ENCODE results near the gene CRTAC1. TPM values are rescaled to one million over a fixed set of nuclear protein-coding genes. Genes with fewer than 3 reads are reported as not detected.

CRTAC1 gene
- total and polyA plus RNA-seq, 2 experiments from 2014 or later = 0.47 to 1.2 TPM

- TF ChIP-seq ZNF462 (CRISPR knock-in tag; IDR thresholded peaks at IDR 0.05) (no peak), EZH2phosphoT487 (IDR thresholded peaks at IDR 0.05; ENCODE audit: unreplicated experiment) (no peak), ETS1 (IDR thresholded peaks at IDR 0.05) (no peak), EZH2 (IDR thresholded peaks at IDR 0.05; ENCODE audit: low read depth, unreplicated experiment) (no peak), NANOG (IDR thresholded peaks at IDR 0.05; ENCODE audit: borderline replicate concordance) (no peak)
These were observed 147.3 kb downstream of the CRTAC1 start (continued) for GRCh38 chr10:97883092-97883485.

- no peak for TF ChIP-seq EZH2 (IDR thresholded peaks at IDR 0.05; ENCODE audit: low read depth, unreplicated experiment)
- no peaks in the 10 kb centered on the region for H3F3A ChIP-seq (replicated peaks; ENCODE audit: low read depth)
- no peaks in the 10 kb centered on the region for H3K9me3 Mint-ChIP-seq
- no peak overlapping the region for H3K4me3 Mint-ChIP-seq
- H3K27ac ChIP-seq (ENCODE audit: low read depth) = no peak overlapping the region
- H3K9me2 ChIP-seq (ENCODE audit: insufficient read depth) = peaks cover 14% of the 10 kb centered on the region
- no peaks in the 10 kb centered on the region for H3K36me3 Mint-ChIP-seq (ENCODE audit: low read depth)
- peaks cover 22% of the 10 kb centered on the region for H3K27me3 Mint-ChIP-seq (ENCODE audit: insufficient read depth, low read depth, poor library complexity)
- H3K4me3 ChIP-seq = no peak overlapping the region
- H3K27ac Mint-ChIP-seq = no peak overlapping the region
- H3K4me1 Mint-ChIP-seq = peaks cover 8% of the 10 kb centered on the region; the same call in 2 of the 3 replicates
- no peak for DNase-seq (ENCODE audit: low spot score)
- H3K4me2 ChIP-seq = no peak overlapping the region
- no peaks in the 10 kb centered on the region for H3K27me3 ChIP-seq (ENCODE audit: insufficient read depth)
- no peaks in the 10 kb centered on the region for H3K4me1 ChIP-seq (ENCODE audit: insufficient read depth)
- H3K36me3 ChIP-seq (ENCODE audit: insufficient read depth) = no peaks in the 10 kb centered on the region
- H4K20me1 ChIP-seq (replicated peaks; ENCODE audit: insufficient read depth) = no peaks in the 10 kb centered on the region
- ATAC-seq = no peak
- no peak overlapping the region for H2AFZ ChIP-seq
- no peaks in the 10 kb centered on the region for H3K79me2 ChIP-seq (replicated peaks; ENCODE audit: insufficient read depth)
These were observed 148.0 kb downstream of the CRTAC1 start for GRCh38 chr10:97882142-97883091.

Measured in GM23338 (cell line).